Measurements from ENCODE around the gene PIAS3.
A peak's percentile ranks its signal among the peaks of the same experiment; 100 is the strongest.
"Not testable (repeated sequence)": the region's sequence is repeated elsewhere in the genome, so short reads cannot be mapped to it uniquely, and the experiment has no call there.

The PIAS3 gene

GRCh38 chr1:145826030-145826429, 32.9 kb downstream of the PIAS3 start:
- DNase-seq (ENCODE audit: low read depth in 1 of 2, low spot score in 1 of 2): no peak

- DNase-seq (ENCODE audit: low read depth in 1 of 2, low spot score in 1 of 2): no peak
Measured at GRCh38 chr1:145824499-145824842, 34.4 kb downstream of the PIAS3 start.

GRCh38 chr1:145823565-145824498, 35.0 kb downstream of the PIAS3 start, which contains the start of the genes POLR3C and RNF115:
Gene POLR3C, plus strand, starts transcription at chr1:145824200. Its CDS starts 1,577 bp downstream, at chr1:145825777.
Gene RNF115, minus strand, starts transcription at chr1:145824095. Its CDS starts 222 bp downstream, at chr1:145823873.
- peak; percentile 73 to 74 for DNase-seq (ENCODE audit: low read depth in 1 of 2, low spot score in 1 of 2)

GRCh38 chr1:145822779-145823331, 36.0 kb downstream of the PIAS3 start:
- DNase-seq (ENCODE audit: low read depth in 1 of 2, low spot score in 1 of 2): not testable (repeated sequence)

GRCh38 chr1:145818095-145818494, 40.8 kb downstream of the PIAS3 start:
- DNase-seq (ENCODE audit: low read depth in 1 of 2, low spot score in 1 of 2): not testable (repeated sequence)

GRCh38 chr1:145812977-145813810, 45.7 kb downstream of the PIAS3 start:
- not testable (repeated sequence) for DNase-seq (ENCODE audit: low read depth in 1 of 2, low spot score in 1 of 2)

- no peak for DNase-seq (ENCODE audit: low read depth in 1 of 2, low spot score in 1 of 2)
Measured at GRCh38 chr1:145806844-145807243, 52.0 kb downstream of the PIAS3 start.

- DNase-seq (ENCODE audit: low read depth in 1 of 2, low spot score in 1 of 2): no peak
Measured at GRCh38 chr1:145806408-145806807, 52.5 kb downstream of the PIAS3 start.

GRCh38 chr1:145805057-145805456, 53.8 kb downstream of the PIAS3 start:
- no peak for DNase-seq (ENCODE audit: low read depth in 1 of 2, low spot score in 1 of 2)

- no peak for DNase-seq (ENCODE audit: low read depth in 1 of 2, low spot score in 1 of 2)
Measured at GRCh38 chr1:145804235-145805045, 54.4 kb downstream of the PIAS3 start.

- no peak for DNase-seq (ENCODE audit: low read depth in 1 of 2, low spot score in 1 of 2)
Measured at GRCh38 chr1:145799806-145800205, 59.1 kb downstream of the PIAS3 start.
